ENCODE measurements around the gene SH2B3.

GRCh38 chr12:111436266-111436665 is 30.5 kb downstream of the SH2B3 start:
- TF ChIP-seq POLR2A (IDR thresholded peaks at IDR 0.05; ENCODE audit: low read length) (no peak), GATA1 (IDR thresholded peaks at IDR 0.05; ENCODE audit: low read depth, low read length) (no peak)
